ENCODE data around the gene TUT1. TPM values are rescaled to one million over a fixed set of nuclear protein-coding genes. Genes with fewer than 3 reads are reported as not detected.
"Not testable (repeated sequence)": the region's sequence is repeated elsewhere in the genome, so short reads cannot be mapped to it uniquely, and the experiment has no call there.

TUT1 gene
- total RNA-seq, 2 experiments from 2014 or later: 22.2 to 25.0 TPM

DNA sequence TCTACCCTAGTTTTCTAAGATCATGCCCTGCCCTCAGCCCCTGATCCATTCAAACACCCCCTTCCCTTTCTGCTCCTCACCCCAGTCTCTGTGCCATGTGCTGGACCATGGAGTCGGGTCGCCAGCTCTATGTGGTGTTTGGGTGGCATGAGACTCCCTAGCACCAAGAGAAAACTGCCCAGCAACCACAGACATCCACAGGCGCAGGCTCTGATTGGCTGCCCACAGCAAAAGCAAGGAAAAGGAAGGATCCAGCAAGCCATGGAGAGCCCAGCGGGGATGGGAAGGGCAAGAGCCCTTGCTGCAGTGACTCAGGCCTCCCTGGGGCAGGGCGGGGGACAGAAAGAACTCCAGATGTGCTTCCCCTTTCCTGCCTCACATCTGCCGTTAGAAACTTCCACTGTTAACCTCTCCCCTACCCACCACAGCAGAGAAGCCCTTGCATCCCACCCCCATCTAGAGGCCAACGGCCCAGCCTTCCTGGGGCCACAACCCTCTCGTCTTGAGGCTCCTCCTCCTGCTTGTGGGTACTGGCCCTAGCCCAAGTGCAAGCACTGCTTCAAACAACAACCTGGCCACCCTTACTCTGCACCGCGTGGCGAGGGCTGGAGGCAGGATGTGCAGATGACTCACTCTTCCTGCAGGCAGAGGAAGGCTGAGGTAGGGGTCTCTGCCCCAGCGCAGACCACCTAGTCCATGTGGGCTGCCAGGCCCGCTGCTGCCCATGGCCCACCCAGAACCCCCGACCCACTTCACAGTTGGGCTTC lies 35.0 kb downstream of the TUT1 start:
- POLR2A ChIA-PET: interaction anchor here (0.7 to 3.1 kb wide), 21 partner anchors 9 to 589 kb away, joined by 3 to 36 read pairs (median 4); partner anchors contain the start of genes AHNAK, C11orf98, CSKMT and EEF1G

DNA sequence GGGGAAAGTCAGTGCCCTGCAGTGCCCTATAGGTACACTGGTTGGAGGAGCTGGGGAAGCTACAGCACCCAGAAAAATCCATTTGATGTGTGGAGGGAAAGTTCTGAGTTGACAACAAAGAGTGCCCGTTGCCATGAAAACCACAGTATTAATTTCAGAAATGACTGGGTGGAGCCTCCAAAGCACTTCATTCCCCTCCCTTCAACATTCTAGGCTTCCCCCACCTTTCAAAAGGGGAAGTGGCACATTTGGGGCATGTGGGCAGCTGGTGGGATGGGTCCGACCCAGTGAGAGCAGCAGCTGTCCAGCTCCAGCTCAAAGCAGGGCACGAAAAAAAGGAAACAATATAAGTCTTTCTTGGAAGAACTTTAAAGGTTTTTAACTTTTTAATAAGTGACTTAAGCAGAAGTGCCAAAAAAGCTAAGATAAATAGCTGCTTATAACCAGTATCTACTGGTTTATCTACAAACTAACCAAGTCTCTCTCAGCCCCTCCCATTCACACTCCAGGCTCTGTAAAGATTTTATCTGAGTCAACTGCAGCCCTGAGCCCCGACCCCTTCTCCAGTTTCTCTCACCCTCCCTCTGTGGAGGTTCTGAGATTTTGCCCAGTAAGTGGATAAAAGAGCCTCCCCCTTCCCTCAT lies 35.7 kb downstream of the TUT1 start:
- ChIA-PET POLR2A (interaction anchor here (0.6 to 3.1 kb wide), 17 partner anchors 9 to 588 kb away, joined by 3 to 15 read pairs (median 3); partner anchors contain the start of genes AHNAK, C11orf98, CSKMT and EEF1G), CTCF (interaction anchor here (0.7 to 12.7 kb wide), 11 partner anchors 9 to 276 kb away, joined by 3 to 294 read pairs (median 4); partner anchors contain the start of genes AHNAK, EEF1G and STX5)
- H3K36me3 Mint-ChIP-seq (ENCODE audit: low read depth): peaks cover 43% of the 10 kb centered on the region
- ATAC-seq: peak; percentile 37
- H3K27ac Mint-ChIP-seq: peak overlapping the region; percentile 95
- H3K4me3 Mint-ChIP-seq: peak overlapping the region; percentile 66
- no peaks in the 10 kb centered on the region for H3K9me3 Mint-ChIP-seq (ENCODE audit: insufficient read depth)
- H3K4me1 Mint-ChIP-seq (ENCODE audit: low read depth): peaks cover 98% of the 10 kb centered on the region
- peak; percentile 76 for DNase-seq
- H3K27me3 Mint-ChIP-seq (ENCODE audit: low read depth): peaks cover 4% of the 10 kb centered on the region

More for the DNA sequence above, 35.0 kb downstream of the TUT1 start:
- peaks cover 49% of the 10 kb centered on the region for H3K36me3 Mint-ChIP-seq (ENCODE audit: low read depth)
- ATAC-seq: peak; percentile 72
- DNase-seq: peak; percentile 94
- no peaks in the 10 kb centered on the region for H3K27me3 Mint-ChIP-seq (ENCODE audit: low read depth)
- peak overlapping the region; percentile 66 for H3K4me3 Mint-ChIP-seq
- CTCF ChIA-PET: interaction anchor here (0.7 to 12.7 kb wide), 21 partner anchors 9 to 325 kb away, joined by 3 to 294 read pairs (median 5); partner anchors contain the start of genes AHNAK, EEF1G, MTA2 and SCGB1A1
- peak overlapping the region; percentile 95 for H3K27ac Mint-ChIP-seq
- peaks cover 95% of the 10 kb centered on the region for H3K4me1 Mint-ChIP-seq (ENCODE audit: low read depth)
- H3K9me3 Mint-ChIP-seq (ENCODE audit: insufficient read depth): no peaks in the 10 kb centered on the region

DNA sequence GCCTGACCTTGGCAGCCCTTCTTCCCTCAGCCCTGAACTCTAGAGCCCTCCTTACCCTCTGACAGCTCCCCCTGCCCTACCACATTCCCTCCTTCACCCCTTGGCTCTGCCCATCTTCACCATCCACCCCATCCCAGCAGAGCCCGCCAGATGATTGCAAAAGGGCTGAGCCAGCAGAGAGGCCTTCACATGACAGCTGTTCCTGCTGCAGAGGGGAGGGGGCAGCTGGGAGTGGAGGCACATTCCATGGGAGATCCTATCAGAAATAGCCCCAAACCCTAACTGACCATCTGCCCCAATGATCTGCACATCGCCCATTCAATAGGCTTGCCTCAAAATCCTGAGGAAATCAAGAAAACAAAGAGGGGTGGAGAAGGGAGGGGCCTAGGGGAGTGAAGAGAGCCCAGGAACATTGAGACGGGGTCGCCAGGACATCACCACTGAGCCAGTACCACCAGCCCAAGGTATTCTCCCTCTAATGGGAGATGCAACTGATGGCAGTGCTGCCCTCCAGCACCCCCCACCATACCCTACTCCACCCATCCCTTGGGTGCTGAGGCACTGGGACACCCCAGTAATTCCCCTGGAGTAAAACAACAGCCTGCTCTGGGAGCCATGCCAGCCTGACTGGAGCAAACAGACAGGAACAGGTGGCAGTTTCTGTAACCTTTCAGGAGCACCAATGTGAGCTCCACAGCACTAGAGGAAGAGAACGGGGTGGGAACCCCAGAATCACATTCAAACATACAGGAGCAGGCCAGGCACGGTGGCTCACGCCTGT lies 36.7 kb downstream of the TUT1 start:
- peak overlapping the region; percentile 66 for H3K4me3 Mint-ChIP-seq
- ChIA-PET CTCF (interaction anchor here (0.7 to 12.7 kb wide), 9 partner anchors 8 to 232 kb away, joined by 3 to 294 read pairs (median 4); partner anchors contain the start of genes AHNAK and EEF1G), POLR2A (interaction anchor here (1.0 to 3.6 kb wide), 14 partner anchors 8 to 587 kb away, joined by 3 to 17 read pairs (median 5); partner anchors contain the start of genes AHNAK, C11orf98, CSKMT and EEF1G)
- H3K4me1 Mint-ChIP-seq (ENCODE audit: low read depth): peaks cover 96% of the 10 kb centered on the region
- H3K9me3 Mint-ChIP-seq (ENCODE audit: insufficient read depth): no peaks in the 10 kb centered on the region
- DNase-seq (no peak), ATAC-seq (no peak)
- peaks cover 34% of the 10 kb centered on the region for H3K36me3 Mint-ChIP-seq (ENCODE audit: low read depth)
- peak overlapping the region; percentile 95 for H3K27ac Mint-ChIP-seq
- H3K27me3 Mint-ChIP-seq (ENCODE audit: low read depth): peaks cover 10% of the 10 kb centered on the region

DNA sequence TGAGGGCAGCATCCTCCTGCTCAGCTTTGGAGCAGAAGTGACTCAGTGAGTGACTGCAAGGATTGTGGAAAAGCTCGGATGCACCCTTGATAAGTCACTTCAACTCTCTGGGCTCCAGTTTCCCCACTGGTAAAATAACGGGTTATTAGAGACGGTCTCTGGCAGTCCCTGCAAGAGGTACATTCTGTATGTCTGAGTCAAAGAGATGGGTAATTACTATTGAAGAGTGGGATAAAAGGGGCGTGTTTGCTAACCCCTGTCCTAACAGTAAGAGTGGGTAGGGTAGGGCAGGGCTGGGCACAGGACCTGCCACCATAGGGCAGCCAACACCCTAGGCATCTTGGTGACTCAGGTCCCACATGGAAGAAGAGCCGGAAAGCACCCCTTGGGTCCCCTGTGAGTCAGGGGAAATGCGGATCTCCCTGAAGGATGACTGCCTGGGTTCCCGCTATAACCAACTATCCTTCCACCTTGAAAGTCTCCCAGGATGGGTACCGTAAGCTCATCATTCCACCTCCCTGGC lies 37.4 kb downstream of the TUT1 start:
- Mint-ChIP-seq H3K36me3 (ENCODE audit: low read depth) (peaks cover 27% of the 10 kb centered on the region), H3K27ac (peak overlapping the region; percentile 95), H3K4me3 (no peak overlapping the region), H3K27me3 (ENCODE audit: low read depth) (peaks cover 11% of the 10 kb centered on the region), H3K9me3 (ENCODE audit: insufficient read depth) (no peaks in the 10 kb centered on the region), H3K4me1 (ENCODE audit: low read depth) (peaks cover 89% of the 10 kb centered on the region)
- no peak for DNase-seq
- ChIA-PET POLR2A (interaction anchor here (1.2 to 3.6 kb wide), 4 partner anchors 11 to 287 kb away, joined by 3 to 17 read pairs (median 10); partner anchors contain the start of gene TUT1), CTCF (interaction anchor here (0.7 to 11.4 kb wide), 4 partner anchors 7 to 161 kb away, joined by 3 to 266 read pairs (median 4); no protein-coding TSS in a partner anchor)
- ATAC-seq: no peak

DNA sequence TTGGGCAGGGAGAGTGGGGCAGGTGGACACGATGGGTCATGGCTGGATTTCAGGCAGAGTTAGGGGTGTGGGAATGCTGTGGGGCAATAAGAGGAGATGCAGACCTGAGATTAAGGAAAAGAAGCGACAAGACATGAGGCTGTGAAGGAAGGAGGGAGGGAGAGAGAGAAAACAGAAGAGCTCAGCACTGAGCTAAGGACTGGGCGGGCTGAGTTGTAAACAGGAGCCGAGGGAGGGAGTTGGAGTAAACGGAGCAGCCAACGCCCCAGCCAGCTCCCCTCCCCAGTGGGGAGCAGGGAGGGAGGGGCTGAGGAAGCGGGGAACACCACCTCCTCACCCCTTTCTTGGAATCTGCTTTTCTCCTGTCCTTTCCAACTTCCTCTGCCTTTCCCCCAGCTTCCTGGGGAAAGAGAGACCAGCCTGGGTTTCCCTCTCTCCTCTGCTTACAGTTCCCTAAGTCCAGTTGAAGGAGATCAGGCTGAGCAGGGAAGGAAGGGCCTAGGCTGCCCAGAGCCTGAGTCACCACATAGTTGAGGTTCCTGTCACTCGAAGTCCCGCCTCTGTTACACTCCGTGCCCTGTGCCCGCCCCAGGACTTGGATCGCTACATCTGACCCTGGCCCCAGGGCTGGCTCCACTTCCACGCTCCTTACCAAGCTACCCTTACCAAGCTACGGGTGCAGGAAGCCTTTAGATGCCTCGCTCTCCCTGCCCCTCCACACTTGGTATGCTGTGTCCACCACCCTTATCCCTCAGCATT lies 38.1 kb downstream of the TUT1 start:
- peak; percentile 65 for DNase-seq
- Mint-ChIP-seq H3K36me3 (ENCODE audit: low read depth) (peaks cover 20% of the 10 kb centered on the region), H3K27ac (peak overlapping the region; percentile 95), H3K9me3 (ENCODE audit: insufficient read depth) (no peaks in the 10 kb centered on the region), H3K27me3 (ENCODE audit: low read depth) (peaks cover 16% of the 10 kb centered on the region), H3K4me3 (peak overlapping the region; percentile 21), H3K4me1 (ENCODE audit: low read depth) (peaks cover 84% of the 10 kb centered on the region)
- ATAC-seq: no peak
- ChIA-PET CTCF (interaction anchor here (0.8 to 11.4 kb wide), 7 partner anchors 8 to 163 kb away, joined by 3 to 266 read pairs (median 3); partner anchors contain the start of gene EEF1G), POLR2A (interaction anchor here (1.1 to 3.6 kb wide), 6 partner anchors 11 to 288 kb away, joined by 3 to 17 read pairs (median 7); partner anchors contain the start of genes C11orf98, CSKMT, EEF1G and TUT1)

DNA sequence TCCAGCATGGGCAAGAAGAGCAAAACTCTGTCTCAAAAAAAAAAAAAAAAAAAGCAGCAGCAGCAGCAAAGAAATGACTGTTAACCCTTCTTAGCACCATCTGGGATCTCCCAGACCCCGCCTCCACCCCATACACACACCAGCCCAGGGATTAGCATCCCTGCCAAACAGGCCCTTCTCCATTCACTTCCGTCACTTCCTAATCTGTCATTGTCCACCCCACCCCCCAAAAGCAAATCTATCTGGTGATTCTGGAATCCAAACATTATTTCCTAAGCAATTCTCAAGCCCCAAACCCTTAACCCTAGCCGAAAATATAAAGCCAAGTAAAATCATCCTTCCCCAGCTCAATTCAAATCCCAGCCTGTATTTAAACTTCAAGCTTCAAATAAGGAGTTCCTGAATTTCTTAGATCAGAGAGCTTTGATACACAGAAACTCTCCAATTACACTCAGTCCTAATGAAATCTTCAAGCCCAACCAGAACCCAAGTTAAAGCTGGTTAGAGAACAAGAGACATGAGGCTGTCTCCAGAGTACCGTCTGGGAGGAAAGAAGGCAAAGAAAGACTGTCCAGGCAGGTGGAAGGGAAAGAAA lies 38.7 kb downstream of the TUT1 start:
- peaks cover 21% of the 10 kb centered on the region for H3K27me3 Mint-ChIP-seq (ENCODE audit: low read depth)
- H3K36me3 Mint-ChIP-seq (ENCODE audit: low read depth): peaks cover 18% of the 10 kb centered on the region
- POLR2A ChIA-PET: interaction anchor here (0.6 to 3.6 kb wide), 9 partner anchors 10 to 289 kb away, joined by 3 to 17 read pairs (median 6); partner anchors contain the start of genes C11orf98, CSKMT, EEF1G and TUT1
- H3K27ac Mint-ChIP-seq: peak overlapping the region; percentile 83
- no peaks in the 10 kb centered on the region for H3K9me3 Mint-ChIP-seq (ENCODE audit: insufficient read depth)
- CTCF ChIA-PET: interaction anchor here (0.7 to 11.4 kb wide), 13 partner anchors 8 to 163 kb away, joined by 3 to 266 read pairs (median 3); partner anchors contain the start of genes EEF1G and TUT1
- H3K4me3 Mint-ChIP-seq: peak overlapping the region; percentile 21
- peaks cover 81% of the 10 kb centered on the region for H3K4me1 Mint-ChIP-seq (ENCODE audit: low read depth)
- no peak for ATAC-seq
- no peak for DNase-seq

DNA sequence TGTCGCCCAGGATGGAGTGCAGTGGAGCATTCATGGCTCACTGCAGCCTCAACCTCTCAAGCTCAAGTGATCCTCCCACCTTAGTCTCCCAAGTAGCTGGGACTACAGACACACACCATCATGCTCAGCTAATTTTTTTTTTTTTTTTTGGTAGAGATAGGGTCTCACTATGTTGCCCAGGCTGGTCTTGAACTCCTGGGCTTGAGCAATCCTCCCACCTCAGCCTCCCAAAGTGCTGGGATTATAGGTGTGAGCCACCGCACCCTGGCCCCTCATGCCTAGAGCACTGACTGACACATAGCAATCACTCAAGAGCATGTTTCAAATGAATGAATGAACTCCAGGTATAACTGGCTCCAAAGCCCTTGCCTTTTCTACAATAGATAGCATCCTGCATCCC lies 40.8 kb downstream of the TUT1 start:
- Mint-ChIP-seq H3K27me3 (ENCODE audit: low read depth) (peaks cover 24% of the 10 kb centered on the region), H3K4me1 (ENCODE audit: low read depth) (peaks cover 65% of the 10 kb centered on the region)
- H3K27ac Mint-ChIP-seq; DNase-seq; H3K4me3 Mint-ChIP-seq; ATAC-seq; H3K9me3 Mint-ChIP-seq (ENCODE audit: insufficient read depth); H3K36me3 Mint-ChIP-seq (ENCODE audit: low read depth): not testable (repeated sequence)
- CTCF ChIA-PET: interaction anchor here (2.7 to 11.4 kb wide), 5 partner anchors 8 to 155 kb away, joined by 8 to 266 read pairs (median 23); partner anchors contain the start of gene TUT1
- POLR2A ChIA-PET: interaction anchor here (1.5 to 3.6 kb wide), 3 partner anchors 8 to 126 kb away, joined by 5 to 17 read pairs (median 6); partner anchors contain the start of gene EEF1G

DNA sequence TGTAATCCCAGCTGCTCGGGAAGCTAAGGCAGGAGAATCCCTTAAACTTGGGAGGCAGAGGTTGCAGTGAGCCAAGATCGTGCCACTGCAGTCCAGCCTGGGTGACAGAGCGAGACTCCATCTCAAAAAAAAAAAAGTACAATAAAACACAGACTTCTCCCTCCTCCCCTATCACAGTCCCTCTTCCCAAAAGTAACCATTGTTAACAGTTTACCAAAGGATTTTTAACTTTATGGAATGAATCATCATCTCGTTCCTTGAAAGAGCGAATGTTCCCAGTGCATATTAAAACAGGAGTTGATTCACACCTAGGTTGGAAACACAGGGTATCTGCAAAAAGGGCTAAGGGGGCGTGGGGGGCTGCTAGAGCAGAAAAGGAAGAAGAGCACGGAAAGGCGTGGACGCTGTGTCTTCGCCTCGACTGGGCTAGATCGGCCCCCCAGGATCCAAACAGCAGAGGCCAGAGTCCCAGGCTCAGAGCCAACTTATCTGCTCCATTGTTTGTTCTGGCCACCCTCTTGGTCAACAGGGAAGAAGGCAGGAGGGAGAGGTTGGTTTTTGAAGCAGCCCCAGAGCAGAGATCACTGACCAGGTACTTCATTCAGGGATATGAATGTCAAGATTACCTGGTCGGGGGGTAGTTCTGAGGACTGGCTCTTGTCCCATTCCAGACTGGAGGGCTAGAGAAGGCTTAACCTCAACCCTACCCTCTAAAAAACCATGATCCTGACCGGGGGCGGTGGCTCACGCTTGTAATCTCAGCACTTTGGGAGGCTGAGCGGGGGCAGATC lies 42.6 kb downstream of the TUT1 start:
- ATAC-seq (no peak), DNase-seq (no peak)
- Mint-ChIP-seq H3K27ac (no peak overlapping the region), H3K4me3 (no peak overlapping the region), H3K9me3 (ENCODE audit: insufficient read depth) (no peaks in the 10 kb centered on the region), H3K36me3 (ENCODE audit: low read depth) (peaks cover 4% of the 10 kb centered on the region), H3K4me1 (ENCODE audit: low read depth) (peaks cover 63% of the 10 kb centered on the region), H3K27me3 (ENCODE audit: low read depth) (peaks cover 24% of the 10 kb centered on the region)
- ChIA-PET CTCF (interaction anchor here (0.7 to 11.6 kb wide), 8 partner anchors 9 to 154 kb away, joined by 3 to 249 read pairs (median 4); partner anchors contain the start of genes C11orf98 and CSKMT), POLR2A (interaction anchor here (1.2 kb wide), 1 partner anchor 9 kb away, joined by 4 read pairs; no protein-coding TSS in a partner anchor)

DNA sequence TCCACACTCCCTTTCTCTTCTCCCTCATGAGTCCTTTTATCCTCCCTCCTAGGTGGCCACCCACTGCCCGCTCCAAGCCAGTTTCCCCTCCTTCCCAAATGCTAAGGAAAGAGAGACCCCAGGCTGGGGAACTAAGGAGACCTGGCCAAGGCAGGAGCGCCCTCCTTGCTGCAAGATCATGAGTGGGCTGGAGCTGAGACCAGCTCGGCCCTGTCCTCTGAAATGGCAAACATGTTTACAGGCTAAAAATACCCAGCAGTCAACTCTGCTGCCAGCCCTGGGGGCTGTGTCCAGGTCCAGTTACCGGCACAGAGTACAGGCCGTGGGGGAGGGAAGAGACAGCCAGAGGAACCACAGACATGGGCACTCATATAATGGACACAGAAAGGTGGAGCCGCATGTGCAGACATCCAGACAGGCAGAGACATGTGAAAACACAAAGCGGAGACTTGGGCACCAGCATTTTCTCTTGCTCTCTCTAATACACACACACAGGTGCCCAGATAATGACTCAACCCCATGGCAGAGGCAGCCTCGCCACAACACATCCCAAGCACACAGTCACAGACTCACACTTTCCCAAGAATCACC lies 43.5 kb downstream of the TUT1 start:
- Mint-ChIP-seq H3K36me3 (ENCODE audit: low read depth) (peaks cover 8% of the 10 kb centered on the region), H3K27ac (no peak overlapping the region), H3K27me3 (ENCODE audit: low read depth) (peaks cover 24% of the 10 kb centered on the region), H3K9me3 (ENCODE audit: insufficient read depth) (no peaks in the 10 kb centered on the region), H3K4me1 (ENCODE audit: low read depth) (peaks cover 63% of the 10 kb centered on the region), H3K4me3 (peak overlapping the region; percentile 74)
- ChIA-PET POLR2A (interaction anchor here (1.2 to 1.5 kb wide), 3 partner anchors 8 to 10 kb away, joined by 4 to 16 read pairs (median 8); no protein-coding TSS in a partner anchor), CTCF (interaction anchor here (0.7 to 11.6 kb wide), 9 partner anchors 8 to 153 kb away, joined by 3 to 249 read pairs (median 4); partner anchors contain the start of genes C11orf98 and CSKMT)
- ATAC-seq (no peak), DNase-seq (no peak)

All from activated CD8-positive, alpha-beta T cell treated with anti-CD3 and anti-CD28 coated beads, Interleukin-2, amount 10 ng/mL, durations not matched to agents 7 days and 5 days (primary cell).